HepG2 (cell line): Measurements from ENCODE around the gene DTNB. TPM values are rescaled to one million over a fixed set of nuclear protein-coding genes. Genes with fewer than 3 reads are reported as not detected.

Source experiments
- ATAC-seq: fragments of 200-7000 bp; cut with Tn5 transposase; 3 replicates; pipeline ENCODE4 v1.9.1; 2020; ENCODE audit warnings: mild to moderate bottlenecking, moderate library complexity
- BruUV-seq: library from RNA; stranded (reverse); fragments of 400-500 nt; replicated peaks from 2 replicates; lab custom pipeline; 2021; lab: Mats Ljungman, UMichigan
- CTCF ChIA-PET: fragments of 300-600 bp; formaldehyde crosslinking; extraction: SDS; loops from one replicate; lab custom pipeline; 2021; ENCODE audit warnings: low total read pairs, inconsistent platforms, low intra/inter-chr PET ratio; lab: Yijun Ruan, JAX
- POLR2A ChIA-PET: fragments of 350-600 bp; sonication (Branson Sonifier 250); formaldehyde crosslinking; loops from one replicate; lab custom pipeline; 2020; ENCODE audit warnings: antibody characterized with exemption, inconsistent platforms; lab: Yijun Ruan, JAX
- DNase-seq: peaks from one replicate; pipeline ENCODE4 v3.0.0-alpha.2; 2015; ENCODE audit warnings: low spot score
- FAIRE-seq: peaks from 3 replicates; lab custom pipeline; 2011; peaks lifted over from hg19 to GRCh38; lab: Jason Lieb, UNC
- H2AFZ ChIP-seq: one replicate; pipeline ENCODE4 v1.6.1; 2011; ENCODE audit warnings: low read length, inconsistent platforms
- H3K27ac ChIP-seq: fragments of 300-600 bp; 3 replicates; pipeline ENCODE4 v1.8.0; 2011; ENCODE audit warnings: mixed run types, mild to moderate bottlenecking, mixed read lengths, low read length, inconsistent platforms; ENCODE audit not compliant: insufficient read depth; ENCODE audit errors: extremely low read length
- H3K27me3 ChIP-seq, 2 experiments: fragments of 200-600 bp in 1 of 2; 2 replicates in 1 of 2; 3 replicates in 1 of 2; pipeline versions ENCODE4 v1.6.0 to v1.8.0; 2011; ENCODE audit warnings: low read length in 2 of 2, mild to moderate bottlenecking in 2 of 2, moderate library complexity in 2 of 2, inconsistent platforms in 1 of 2; ENCODE audit not compliant: insufficient read depth in 2 of 2, control insufficient read depth in 1 of 2
- H3K36me3 ChIP-seq, 2 experiments: fragments of 200-600 bp in 1 of 2; replicated peaks in 1 of 2; 2 replicates in 1 of 2; 3 replicates in 1 of 2; pipeline versions ENCODE4 v1.5.1 to v1.8.0; 2011; ENCODE audit warnings: low read length in 2 of 2, inconsistent platforms in 1 of 2; ENCODE audit not compliant: insufficient read depth in 2 of 2, control insufficient read depth in 1 of 2
- H3K4me1 ChIP-seq: 2 replicates; pipeline ENCODE4 v1.5.1; 2012; ENCODE audit warnings: low read length, inconsistent platforms; ENCODE audit not compliant: insufficient read depth
- H3K4me2 ChIP-seq: 2 replicates; pipeline ENCODE4 v1.6.0; 2011; ENCODE audit warnings: low read depth, low read length, inconsistent platforms
- H3K4me3 ChIP-seq, 3 experiments: fragments of 200-600 bp in 1 of 3; sonication (generic), shearing (Covaris generic) in 1 of 3; replicated peaks in 1 of 3; 2 replicates each; pipeline ENCODE4 v1.5.1; 2011 to 2016; ENCODE audit warnings: low read length in 3 of 3, inconsistent platforms in 2 of 3, low read depth in 2 of 3, mild to moderate bottlenecking in 2 of 3, control low read depth in 1 of 3, mixed read lengths in 1 of 3; ENCODE audit not compliant: insufficient read depth in 1 of 3
- H3K79me2 ChIP-seq: one replicate; pipeline ENCODE4 v1.6.1; 2011; ENCODE audit warnings: low read length, inconsistent platforms; ENCODE audit not compliant: insufficient read depth
- H3K9ac ChIP-seq: 2 replicates; pipeline ENCODE4 v1.6.0; 2011; ENCODE audit warnings: mild to moderate bottlenecking, low read depth, low read length, inconsistent platforms; ENCODE audit not compliant: insufficient read depth
- H3K9me3 ChIP-seq: 2 replicates; pipeline ENCODE4 v1.5.1; 2012; ENCODE audit warnings: mild to moderate bottlenecking, low read length
- H4K20me1 ChIP-seq: 2 replicates; pipeline ENCODE4 v1.6.0; 2011; ENCODE audit warnings: inconsistent platforms, mild to moderate bottlenecking, low read length, moderate library complexity; ENCODE audit not compliant: insufficient read depth
- ATRX ChIP-seq: sonication (generic); formaldehyde crosslinking; IDR thresholded peaks from 2 replicates; pipeline ENCODE4 v1.4.0; 2020; ENCODE audit warnings: missing genetic modification reagents, borderline replicate concordance
- ERF ChIP-seq: IDR thresholded peaks from 2 replicates; pipeline ENCODE4 v1.6.1; 2018; ENCODE audit warnings: missing biosample characterization, missing genetic modification reagents
- FOXK1 ChIP-seq: sonication (generic); formaldehyde crosslinking; IDR thresholded peaks from 2 replicates; pipeline ENCODE4 v1.4.0; 2020; ENCODE audit warnings: low read depth, missing genetic modification reagents, borderline replicate concordance
- LCORL ChIP-seq, 2 experiments: fragments of 450-650 bp in 1 of 2; sonication (generic) in 1 of 2; formaldehyde crosslinking in 1 of 2; IDR thresholded peaks; 2 replicates each; pipeline versions ENCODE4 v1.5.0 to v1.6.1; 2017 to 2020; ENCODE audit warnings: antibody characterized with exemption in 1 of 2, missing genetic modification reagents in 1 of 2
- MATR3 ChIP-seq: sonication (generic); formaldehyde crosslinking; IDR thresholded peaks from 2 replicates; pipeline ENCODE4 v1.4.0; 2020; ENCODE audit warnings: missing genetic modification reagents
- MLLT10 ChIP-seq: sonication (generic); formaldehyde crosslinking; IDR thresholded peaks from 2 replicates; pipeline ENCODE4 v1.4.0; 2020; ENCODE audit warnings: missing genetic modification reagents
- NFATC3 ChIP-seq: sonication (generic); formaldehyde crosslinking; IDR thresholded peaks from 2 replicates; pipeline ENCODE4 v1.5.1; 2020; ENCODE audit warnings: mild to moderate bottlenecking, missing genetic modification reagents
- NR2F2 ChIP-seq: IDR thresholded peaks from 2 replicates; pipeline ENCODE4 v1.6.1; 2012; ENCODE audit warnings: low read depth, inconsistent platforms, borderline replicate concordance
- POLR2A ChIP-seq, 2 experiments: IDR thresholded peaks; 2 replicates each; pipeline ENCODE4 v1.6.1; 2011; ENCODE audit warnings: low read depth in 2 of 2, low read length in 2 of 2, mild to moderate bottlenecking in 1 of 2, moderate library complexity in 1 of 2; ENCODE audit not compliant: insufficient read depth in 1 of 2
- SP1 ChIP-seq, 2 experiments: fragments of 450-650 bp in 1 of 2; sonication (generic) in 1 of 2; formaldehyde crosslinking in 1 of 2; IDR thresholded peaks; 2 replicates each; pipeline versions ENCODE4 v1.4.0 to v1.6.1; 2016 to 2020; ENCODE audit warnings: missing genetic modification reagents in 1 of 2
- SP4 ChIP-seq: sonication (generic); formaldehyde crosslinking; IDR thresholded peaks from 2 replicates; pipeline ENCODE4 v1.8.1; 2023; ENCODE audit warnings: mild to moderate bottlenecking, missing genetic modification reagents
- SPEN ChIP-seq: sonication (generic); formaldehyde crosslinking; IDR thresholded peaks from 2 replicates; pipeline ENCODE4 v1.5.1; 2020; ENCODE audit warnings: low read depth, mild to moderate bottlenecking, missing genetic modification reagents
- STAG1 ChIP-seq: sonication (generic); formaldehyde crosslinking; IDR thresholded peaks from 2 replicates; pipeline ENCODE4 v1.4.0; 2020; ENCODE audit warnings: missing genetic modification reagents
- U2AF2 ChIP-seq: fragments of 200-400 bp; formaldehyde crosslinking; IDR thresholded peaks from 2 replicates; pipeline ENCODE4 v1.6.1; 2017; ENCODE audit warnings: low read depth, mild to moderate bottlenecking, low read length
- ZKSCAN1 ChIP-seq: fragments of 150-350 bp; IDR thresholded peaks from 2 replicates; pipeline ENCODE4 v1.6.1; 2014; ENCODE audit warnings: low read length
- ZNF570 ChIP-seq: sonication (generic); formaldehyde crosslinking; IDR thresholded peaks from 2 replicates; pipeline ENCODE4 v1.4.0; 2020; ENCODE audit warnings: mild to moderate bottlenecking, missing genetic modification reagents, borderline replicate concordance
- ZNF839 ChIP-seq: sonication (generic); formaldehyde crosslinking; IDR thresholded peaks from 2 replicates; pipeline ENCODE4 v1.4.0; 2020; ENCODE audit warnings: missing genetic modification reagents, mild to moderate bottlenecking, borderline replicate concordance
- WGBS: methylation state at CpG from one replicate; pipeline ENCODE4 v1.1.6; 2017; ENCODE audit warnings: low lambda C conversion rate; 5-methylcytosine and 5-hydroxymethylcytosine counted together
- in situ Hi-C: cut with HindIII; loops from 2 replicates; pipeline ENCODE4 v1.10.0; 2017; ENCODE audit warnings: low pct_unique_long_range_greater_than_20kb; ENCODE audit not compliant: extremely low pct_ligation_motif_present
- intact Hi-C: fragments of 100-400 bp; cut with micrococcal nuclease; formaldehyde crosslinking; loops from one replicate; pipeline ENCODE4 v1.10.0; 2022; ENCODE audit not compliant: unreplicated experiment
- polyA plus RNA-seq, 8 experiments: library from polyadenylated mRNA; depleted of rRNA in 3 of 8; stranded (reverse) in 7 of 8; unstranded in 1 of 8; fragments of >200 nt; fragmentation: Illumina TruSeq in 4 of 8; extraction: Trizol in 4 of 8; gene quantifications; 2 replicates each; pipeline versions ENCODE4 v1.2.1 to v1.2.3, GENCODE V29; 2011 to 2016; ENCODE audit warnings: low read depth in 4 of 8, missing spikeins in 1 of 8, mixed read lengths in 1 of 8; ENCODE audit not compliant: insufficient read depth in 1 of 8
- total RNA-seq, 5 experiments: library from RNA; depleted of rRNA; stranded (reverse); fragments of >200 nt; fragmentation: Illumina TruSeq; extraction: Trizol; gene quantifications; 2 replicates each; pipeline ENCODE4 v1.2.3, GENCODE V29; 2016; ENCODE audit warnings: low read depth in 1 of 5
- TF ChIP-seq, protein P1 (sequence below): sonication (generic); formaldehyde crosslinking; IDR thresholded peaks from 2 replicates; pipeline ENCODE4 v1.8.1; 2023; ENCODE audit warnings: missing genetic modification reagents, inconsistent platforms, borderline replicate concordance
- TF ChIP-seq, protein P2 (sequence below): sonication (generic); formaldehyde crosslinking; IDR thresholded peaks from 2 replicates; pipeline ENCODE4 v1.5.0; 2020; ENCODE audit warnings: mild to moderate bottlenecking, missing genetic modification reagents, moderate library complexity
- TF ChIP-seq, protein P3 (sequence below): IDR thresholded peaks from 2 replicates; pipeline ENCODE4 v1.6.1; 2012; ENCODE audit warnings: inconsistent platforms
- TF ChIP-seq, protein P4 (sequence below): sonication (generic); formaldehyde crosslinking; IDR thresholded peaks from 2 replicates; pipeline ENCODE4 v1.8.0; 2022; ENCODE audit warnings: mild to moderate bottlenecking, missing genetic modification reagents, moderate library complexity
- TF ChIP-seq, protein P5 (sequence below): sonication (generic); formaldehyde crosslinking; IDR thresholded peaks from 2 replicates; pipeline ENCODE4 v1.8.0; 2022; ENCODE audit warnings: missing genetic modification reagents, mild to moderate bottlenecking, borderline replicate concordance

The DTNB gene
- total and polyA plus RNA-seq, 2 of the 13 experiments (the other 11 are each of a cell fraction or from before 2014, with no cell fraction given) = 14.4 to 23.9 TPM

DNA sequence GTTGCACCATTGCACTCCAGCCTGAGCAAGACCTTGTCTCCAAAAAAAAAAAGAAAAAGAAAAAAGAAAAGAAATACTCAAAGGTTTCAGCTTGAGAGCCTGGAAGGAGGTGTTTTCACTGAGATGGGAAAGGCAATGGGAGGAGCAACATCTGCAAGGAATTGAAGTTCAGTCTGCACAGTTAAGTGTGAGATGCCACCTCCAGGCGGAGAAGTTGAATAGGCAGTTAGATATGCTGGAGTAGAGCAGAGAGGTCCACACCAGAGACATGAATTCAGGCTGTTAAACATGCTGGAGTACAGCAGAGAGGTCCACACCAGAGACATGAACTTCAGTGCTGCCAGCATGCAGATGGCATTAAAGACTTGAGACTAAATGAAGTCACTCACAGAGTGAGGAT, 41.4 kb upstream of the DTNB start:
- DNase-seq (no peak), ATAC-seq (peak; percentile 77), FAIRE-seq (peak; percentile 72)
- H2AFZ ChIP-seq = no peak overlapping the region
- no peaks in the 10 kb centered on the region for H4K20me1 ChIP-seq
- intact Hi-C loops (no loop called here), in situ Hi-C loops (no loop called here)
- H3K36me3 ChIP-seq = no peaks in the 10 kb centered on the region
- CTCF ChIA-PET = no interaction called here
- H3K4me3 ChIP-seq = no peak overlapping the region
- H3K79me2 ChIP-seq = no peaks in the 10 kb centered on the region
- no peak overlapping the region for H3K9ac ChIP-seq
- 14% methylated on average over 1 of the region's 1 CpG for WGBS
- H3K27me3 ChIP-seq = no peaks in the 10 kb centered on the region; a peak in 1 of 5 replicates
- no peak overlapping the region for H3K4me2 ChIP-seq
- BruUV-seq = no TSS peak
- H3K27ac ChIP-seq = no peak overlapping the region
- peaks cover 41% of the 10 kb centered on the region for H3K4me1 ChIP-seq
- H3K9me3 ChIP-seq = no peaks in the 10 kb centered on the region
- POLR2A ChIA-PET = no interaction called here
- TF ChIP-seq ZNF839 (CRISPR knock-in tag) (no peak), FOXK1 (CRISPR knock-in tag) (no peak), SP4 (CRISPR knock-in tag) (no peak), NFATC3 (no peak), ZKSCAN1 (no peak), SP1 (IDR thresholded peaks at IDR 0.05) (no peak), SP1 (CRISPR knock-in tag; IDR thresholded peaks at IDR 0.05) (no peak), NR2F2 (no peak), LCORL (IDR thresholded peaks at IDR 0.05) (no peak), LCORL (CRISPR knock-in tag; IDR thresholded peaks at IDR 0.05) (no peak), STAG1 (CRISPR knock-in tag) (peak; percentile 61), ERF (0 out of 2 replicates have a peak, but pooled peaks have one; percentile 10), SPEN (no peak), MATR3 (no peak), ZNF570 (CRISPR knock-in tag) (no peak), POLR2A (IDR thresholded peaks at IDR 0.05; ENCODE audit: insufficient read depth in 1 of 2, low read depth in 2 of 2, low read length in 2 of 2) (no peak), U2AF2 (no peak), MLLT10 (no peak), ATRX (no peak)
- TF ChIP-seq, protein P1, sequence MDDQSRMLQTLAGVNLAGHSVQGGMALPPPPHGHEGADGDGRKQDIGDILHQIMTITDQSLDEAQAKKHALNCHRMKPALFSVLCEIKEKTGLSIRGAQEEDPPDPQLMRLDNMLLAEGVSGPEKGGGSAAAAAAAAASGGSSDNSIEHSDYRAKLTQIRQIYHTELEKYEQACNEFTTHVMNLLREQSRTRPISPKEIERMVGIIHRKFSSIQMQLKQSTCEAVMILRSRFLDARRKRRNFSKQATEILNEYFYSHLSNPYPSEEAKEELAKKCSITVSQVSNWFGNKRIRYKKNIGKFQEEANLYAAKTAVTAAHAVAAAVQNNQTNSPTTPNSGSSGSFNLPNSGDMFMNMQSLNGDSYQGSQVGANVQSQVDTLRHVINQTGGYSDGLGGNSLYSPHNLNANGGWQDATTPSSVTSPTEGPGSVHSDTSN = no peak
- TF ChIP-seq, protein P2, sequence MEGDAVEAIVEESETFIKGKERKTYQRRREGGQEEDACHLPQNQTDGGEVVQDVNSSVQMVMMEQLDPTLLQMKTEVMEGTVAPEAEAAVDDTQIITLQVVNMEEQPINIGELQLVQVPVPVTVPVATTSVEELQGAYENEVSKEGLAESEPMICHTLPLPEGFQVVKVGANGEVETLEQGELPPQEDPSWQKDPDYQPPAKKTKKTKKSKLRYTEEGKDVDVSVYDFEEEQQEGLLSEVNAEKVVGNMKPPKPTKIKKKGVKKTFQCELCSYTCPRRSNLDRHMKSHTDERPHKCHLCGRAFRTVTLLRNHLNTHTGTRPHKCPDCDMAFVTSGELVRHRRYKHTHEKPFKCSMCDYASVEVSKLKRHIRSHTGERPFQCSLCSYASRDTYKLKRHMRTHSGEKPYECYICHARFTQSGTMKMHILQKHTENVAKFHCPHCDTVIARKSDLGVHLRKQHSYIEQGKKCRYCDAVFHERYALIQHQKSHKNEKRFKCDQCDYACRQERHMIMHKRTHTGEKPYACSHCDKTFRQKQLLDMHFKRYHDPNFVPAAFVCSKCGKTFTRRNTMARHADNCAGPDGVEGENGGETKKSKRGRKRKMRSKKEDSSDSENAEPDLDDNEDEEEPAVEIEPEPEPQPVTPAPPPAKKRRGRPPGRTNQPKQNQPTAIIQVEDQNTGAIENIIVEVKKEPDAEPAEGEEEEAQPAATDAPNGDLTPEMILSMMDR = peak; percentile 77
- TF ChIP-seq, protein P3, sequence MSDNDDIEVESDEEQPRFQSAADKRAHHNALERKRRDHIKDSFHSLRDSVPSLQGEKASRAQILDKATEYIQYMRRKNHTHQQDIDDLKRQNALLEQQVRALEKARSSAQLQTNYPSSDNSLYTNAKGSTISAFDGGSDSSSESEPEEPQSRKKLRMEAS = no peak
- TF ChIP-seq, protein P4, sequence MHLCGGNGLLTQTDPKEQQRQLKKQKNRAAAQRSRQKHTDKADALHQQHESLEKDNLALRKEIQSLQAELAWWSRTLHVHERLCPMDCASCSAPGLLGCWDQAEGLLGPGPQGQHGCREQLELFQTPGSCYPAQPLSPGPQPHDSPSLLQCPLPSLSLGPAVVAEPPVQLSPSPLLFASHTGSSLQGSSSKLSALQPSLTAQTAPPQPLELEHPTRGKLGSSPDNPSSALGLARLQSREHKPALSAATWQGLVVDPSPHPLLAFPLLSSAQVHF (CRISPR knock-in tag) = no peak
- TF ChIP-seq, protein P5, sequence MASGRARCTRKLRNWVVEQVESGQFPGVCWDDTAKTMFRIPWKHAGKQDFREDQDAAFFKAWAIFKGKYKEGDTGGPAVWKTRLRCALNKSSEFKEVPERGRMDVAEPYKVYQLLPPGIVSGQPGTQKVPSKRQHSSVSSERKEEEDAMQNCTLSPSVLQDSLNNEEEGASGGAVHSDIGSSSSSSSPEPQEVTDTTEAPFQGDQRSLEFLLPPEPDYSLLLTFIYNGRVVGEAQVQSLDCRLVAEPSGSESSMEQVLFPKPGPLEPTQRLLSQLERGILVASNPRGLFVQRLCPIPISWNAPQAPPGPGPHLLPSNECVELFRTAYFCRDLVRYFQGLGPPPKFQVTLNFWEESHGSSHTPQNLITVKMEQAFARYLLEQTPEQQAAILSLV (CRISPR knock-in tag) = no peak
